Panc1 (cell line): ENCODE measurements around the gene NSRP1.

Source experiments
- POLR2AphosphoS5 ChIP-seq: IDR thresholded peaks from 2 replicates; pipeline ENCODE4 v1.6.1; 2012; ENCODE audit warnings: mild to moderate bottlenecking, low read depth, low read length, moderate library complexity
- TF ChIP-seq, protein P1 (sequence below): fragments of 450-650 bp; IDR thresholded peaks from 2 replicates; pipeline ENCODE4 v1.5.1; 2017; ENCODE audit warnings: mild to moderate bottlenecking
- TF ChIP-seq, protein P2 (sequence below), 2 experiments: IDR thresholded peaks; 2 replicates each; pipeline ENCODE4 v1.6.1; 2011 to 2012; ENCODE audit warnings: low read depth in 2 of 2, control low read depth in 1 of 2, low read length in 1 of 2, mild to moderate bottlenecking in 1 of 2, moderate library complexity in 1 of 2; ENCODE audit not compliant: insufficient read depth in 1 of 2

DNA sequence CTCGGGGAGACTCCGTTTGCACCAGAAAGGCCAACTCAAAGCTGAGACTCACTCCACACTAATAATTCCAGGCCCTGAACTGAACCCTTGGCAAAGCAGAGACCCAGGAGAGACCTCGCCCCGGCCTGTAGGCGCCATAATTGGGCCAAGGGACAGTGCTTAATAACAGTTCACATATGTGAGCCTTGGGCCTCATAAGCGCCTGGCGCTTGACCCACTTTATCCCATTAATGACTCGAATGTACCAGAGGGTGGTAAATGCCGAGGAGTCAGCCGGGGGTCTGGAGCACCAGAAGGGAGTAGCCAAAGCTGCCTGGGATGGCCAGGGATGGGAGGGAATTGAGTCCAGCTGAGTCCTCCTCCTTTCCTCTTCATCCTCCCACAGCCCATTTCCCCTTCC, 94.3 kb downstream of the NSRP1 start:
- TF ChIP-seq, protein P1, sequence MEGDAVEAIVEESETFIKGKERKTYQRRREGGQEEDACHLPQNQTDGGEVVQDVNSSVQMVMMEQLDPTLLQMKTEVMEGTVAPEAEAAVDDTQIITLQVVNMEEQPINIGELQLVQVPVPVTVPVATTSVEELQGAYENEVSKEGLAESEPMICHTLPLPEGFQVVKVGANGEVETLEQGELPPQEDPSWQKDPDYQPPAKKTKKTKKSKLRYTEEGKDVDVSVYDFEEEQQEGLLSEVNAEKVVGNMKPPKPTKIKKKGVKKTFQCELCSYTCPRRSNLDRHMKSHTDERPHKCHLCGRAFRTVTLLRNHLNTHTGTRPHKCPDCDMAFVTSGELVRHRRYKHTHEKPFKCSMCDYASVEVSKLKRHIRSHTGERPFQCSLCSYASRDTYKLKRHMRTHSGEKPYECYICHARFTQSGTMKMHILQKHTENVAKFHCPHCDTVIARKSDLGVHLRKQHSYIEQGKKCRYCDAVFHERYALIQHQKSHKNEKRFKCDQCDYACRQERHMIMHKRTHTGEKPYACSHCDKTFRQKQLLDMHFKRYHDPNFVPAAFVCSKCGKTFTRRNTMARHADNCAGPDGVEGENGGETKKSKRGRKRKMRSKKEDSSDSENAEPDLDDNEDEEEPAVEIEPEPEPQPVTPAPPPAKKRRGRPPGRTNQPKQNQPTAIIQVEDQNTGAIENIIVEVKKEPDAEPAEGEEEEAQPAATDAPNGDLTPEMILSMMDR = no peak
- TF ChIP-seq POLR2AphosphoS5 = no peak
- TF ChIP-seq, protein P2, sequence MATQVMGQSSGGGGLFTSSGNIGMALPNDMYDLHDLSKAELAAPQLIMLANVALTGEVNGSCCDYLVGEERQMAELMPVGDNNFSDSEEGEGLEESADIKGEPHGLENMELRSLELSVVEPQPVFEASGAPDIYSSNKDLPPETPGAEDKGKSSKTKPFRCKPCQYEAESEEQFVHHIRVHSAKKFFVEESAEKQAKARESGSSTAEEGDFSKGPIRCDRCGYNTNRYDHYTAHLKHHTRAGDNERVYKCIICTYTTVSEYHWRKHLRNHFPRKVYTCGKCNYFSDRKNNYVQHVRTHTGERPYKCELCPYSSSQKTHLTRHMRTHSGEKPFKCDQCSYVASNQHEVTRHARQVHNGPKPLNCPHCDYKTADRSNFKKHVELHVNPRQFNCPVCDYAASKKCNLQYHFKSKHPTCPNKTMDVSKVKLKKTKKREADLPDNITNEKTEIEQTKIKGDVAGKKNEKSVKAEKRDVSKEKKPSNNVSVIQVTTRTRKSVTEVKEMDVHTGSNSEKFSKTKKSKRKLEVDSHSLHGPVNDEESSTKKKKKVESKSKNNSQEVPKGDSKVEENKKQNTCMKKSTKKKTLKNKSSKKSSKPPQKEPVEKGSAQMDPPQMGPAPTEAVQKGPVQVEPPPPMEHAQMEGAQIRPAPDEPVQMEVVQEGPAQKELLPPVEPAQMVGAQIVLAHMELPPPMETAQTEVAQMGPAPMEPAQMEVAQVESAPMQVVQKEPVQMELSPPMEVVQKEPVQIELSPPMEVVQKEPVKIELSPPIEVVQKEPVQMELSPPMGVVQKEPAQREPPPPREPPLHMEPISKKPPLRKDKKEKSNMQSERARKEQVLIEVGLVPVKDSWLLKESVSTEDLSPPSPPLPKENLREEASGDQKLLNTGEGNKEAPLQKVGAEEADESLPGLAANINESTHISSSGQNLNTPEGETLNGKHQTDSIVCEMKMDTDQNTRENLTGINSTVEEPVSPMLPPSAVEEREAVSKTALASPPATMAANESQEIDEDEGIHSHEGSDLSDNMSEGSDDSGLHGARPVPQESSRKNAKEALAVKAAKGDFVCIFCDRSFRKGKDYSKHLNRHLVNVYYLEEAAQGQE (IDR thresholded peaks at IDR 0.05; ENCODE audit: insufficient read depth in 1 of 2, low read depth in 2 of 2, low read length in 1 of 2) = no peak
